Activated CD4-positive, alpha-beta T cell treated with anti-CD3 and anti-CD28 coated beads, Interleukin-2, amount 10 ng/mL, durations not matched to agents 24 days and 14 days (primary cell): ENCODE results near the gene POP4. TPM values are rescaled to one million over a fixed set of nuclear protein-coding genes. Genes with fewer than 3 reads are reported as not detected.
A peak's percentile ranks its signal among the peaks of the same experiment; 100 is the strongest.

ENCODE experiments used
- DNase-seq: peaks from one replicate; pipeline ENCODE4 v3.0.0; 2022
- H3K27ac Mint-ChIP-seq: one replicate; pipeline ENCODE4 v1.8.0; 2022; ENCODE audit warnings: mild to moderate bottlenecking, mixed read lengths
- H3K27me3 Mint-ChIP-seq: one replicate; pipeline ENCODE4 v1.8.0; 2022; ENCODE audit warnings: mixed read lengths
- H3K36me3 Mint-ChIP-seq: one replicate; pipeline ENCODE4 v1.8.0; 2022; ENCODE audit warnings: low read depth, mild to moderate bottlenecking, mixed read lengths
- H3K4me1 Mint-ChIP-seq: one replicate; pipeline ENCODE4 v1.8.0; 2021; ENCODE audit warnings: mixed read lengths
- H3K4me3 Mint-ChIP-seq: one replicate; pipeline ENCODE4 v1.8.0; 2022; ENCODE audit warnings: mild to moderate bottlenecking, moderate library complexity, mixed read lengths
- H3K9me3 Mint-ChIP-seq: one replicate; pipeline ENCODE4 v1.8.0; 2021; ENCODE audit warnings: mixed read lengths
- intact Hi-C: fragments of 100-400 bp; cut with micrococcal nuclease; formaldehyde crosslinking; loops from one replicate; pipeline ENCODE4 v1.15.1; 2023
- total RNA-seq: library from RNA; stranded (reverse); gene quantifications from 2 replicates; pipeline ENCODE4 v1.2.3, GENCODE V29; 2022

Gene POP4
- total RNA-seq, 1 donor from 2014 or later, result 121 TPM

DNA sequence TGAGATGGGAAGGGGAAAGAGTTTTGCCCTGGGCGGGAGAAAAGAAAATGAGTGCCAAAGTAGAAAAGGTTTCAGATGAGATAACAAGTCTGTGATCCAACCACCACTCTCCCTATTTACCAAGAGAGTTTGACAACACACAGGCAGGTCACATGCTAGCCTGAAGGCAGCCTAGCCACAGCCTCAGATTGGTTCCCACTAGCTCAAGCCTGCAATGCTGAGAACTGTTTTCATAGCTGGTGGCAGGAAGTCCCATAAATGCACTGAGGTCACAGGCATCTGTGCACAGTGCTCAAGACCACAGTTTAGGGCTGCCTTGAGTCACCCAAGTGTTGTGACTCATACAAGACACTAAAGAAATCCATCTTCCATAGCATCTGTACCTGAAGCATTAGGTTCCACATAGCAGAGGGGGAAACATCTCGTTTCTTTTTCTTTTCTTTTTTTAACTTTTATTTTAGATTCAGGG, 18.5 kb upstream of the POP4 start:
- DNase-seq, result peak; percentile 93
- intact Hi-C loops, result loop anchor here (1.0 to 10.0 kb wide), 4 partner anchors 11 to 247 kb away; partner anchors contain the start of genes POP4 and VSTM2B
- Mint-ChIP-seq H3K27ac (peak overlapping the region; percentile 78), H3K27me3 (peaks cover 21% of the 10 kb centered on the region), H3K4me3 (peak overlapping the region; percentile 39), H3K4me1 (peaks cover 29% of the 10 kb centered on the region), H3K9me3 (peaks cover 4% of the 10 kb centered on the region), H3K36me3 (peaks cover 3% of the 10 kb centered on the region)

GRCh38 chr19:29588095-29588494, 18.0 kb upstream of the POP4 start:
- Mint-ChIP-seq H3K27ac (peak overlapping the region; percentile 41), H3K36me3 (peaks cover 3% of the 10 kb centered on the region), H3K9me3 (peaks cover 4% of the 10 kb centered on the region), H3K27me3 (peaks cover 24% of the 10 kb centered on the region), H3K4me1 (peaks cover 27% of the 10 kb centered on the region), H3K4me3 (no peak overlapping the region)
- intact Hi-C loops, result loop anchor here (5.0 to 10.0 kb wide), 2 partner anchors 61 to 247 kb away; partner anchors contain the start of gene VSTM2B
- no peak for DNase-seq

GRCh38 chr19:29590278-29590677, 15.8 kb upstream of the POP4 start:
- Mint-ChIP-seq H3K36me3 (peaks cover 3% of the 10 kb centered on the region), H3K9me3 (peaks cover 4% of the 10 kb centered on the region), H3K4me1 (peaks cover 21% of the 10 kb centered on the region), H3K27me3 (peaks cover 36% of the 10 kb centered on the region), H3K4me3 (no peak overlapping the region), H3K27ac (no peak overlapping the region)
- intact Hi-C loops, result no loop called here
- DNase-seq, result no peak

DNA sequence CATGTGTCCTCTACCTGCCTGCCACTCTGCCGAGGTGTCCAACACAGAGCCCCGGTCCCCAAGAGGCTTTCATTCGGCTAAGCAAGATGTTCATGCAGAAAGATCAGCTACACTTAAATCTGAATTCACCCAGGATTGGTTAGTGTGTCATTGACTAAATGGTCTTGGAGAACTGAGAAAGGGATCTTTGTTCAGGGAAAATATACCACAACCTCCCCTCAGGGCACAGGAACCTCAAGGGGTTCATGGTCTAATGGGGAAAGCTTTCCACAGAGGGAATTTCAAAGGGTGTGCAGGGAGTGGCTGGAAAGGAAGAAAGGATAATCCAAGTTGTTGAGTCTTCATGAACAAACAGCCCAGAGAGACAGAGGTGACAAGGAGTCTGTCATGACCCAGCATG, 14.4 kb upstream of the POP4 start:
- intact Hi-C loops, result no loop called here
- no peak overlapping the region for H3K27ac Mint-ChIP-seq
- H3K36me3 Mint-ChIP-seq, result peaks cover 3% of the 10 kb centered on the region
- DNase-seq, result no peak
- H3K4me1 Mint-ChIP-seq, result peaks cover 14% of the 10 kb centered on the region
- peaks cover 4% of the 10 kb centered on the region for H3K9me3 Mint-ChIP-seq
- no peak overlapping the region for H3K4me3 Mint-ChIP-seq
- peaks cover 41% of the 10 kb centered on the region for H3K27me3 Mint-ChIP-seq

DNA sequence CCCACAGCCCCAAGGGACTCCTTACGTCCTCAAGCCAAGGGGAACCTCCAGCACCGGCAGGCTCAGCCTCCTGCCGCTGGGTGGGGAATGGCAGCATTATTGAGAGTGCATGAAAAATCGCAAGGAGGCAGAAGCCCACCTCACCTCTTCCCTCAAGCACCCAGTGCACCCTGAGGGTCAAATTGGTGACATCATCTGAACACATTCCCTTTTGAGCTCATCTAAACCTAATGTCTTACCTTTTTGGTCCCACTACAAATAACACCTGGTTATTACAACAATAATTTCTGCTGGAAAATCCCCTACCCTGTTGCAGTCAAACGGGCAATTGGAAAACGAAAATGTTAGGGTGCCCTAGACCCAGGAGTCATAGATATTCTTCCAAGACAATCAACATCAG, 12.2 kb upstream of the POP4 start:
- Mint-ChIP-seq H3K36me3 (peaks cover 3% of the 10 kb centered on the region), H3K27ac (no peak overlapping the region), H3K4me1 (peaks cover 4% of the 10 kb centered on the region), H3K4me3 (no peak overlapping the region), H3K27me3 (peaks cover 50% of the 10 kb centered on the region), H3K9me3 (peaks cover 4% of the 10 kb centered on the region)
- no peak for DNase-seq
- intact Hi-C loops, result no loop called here

DNA sequence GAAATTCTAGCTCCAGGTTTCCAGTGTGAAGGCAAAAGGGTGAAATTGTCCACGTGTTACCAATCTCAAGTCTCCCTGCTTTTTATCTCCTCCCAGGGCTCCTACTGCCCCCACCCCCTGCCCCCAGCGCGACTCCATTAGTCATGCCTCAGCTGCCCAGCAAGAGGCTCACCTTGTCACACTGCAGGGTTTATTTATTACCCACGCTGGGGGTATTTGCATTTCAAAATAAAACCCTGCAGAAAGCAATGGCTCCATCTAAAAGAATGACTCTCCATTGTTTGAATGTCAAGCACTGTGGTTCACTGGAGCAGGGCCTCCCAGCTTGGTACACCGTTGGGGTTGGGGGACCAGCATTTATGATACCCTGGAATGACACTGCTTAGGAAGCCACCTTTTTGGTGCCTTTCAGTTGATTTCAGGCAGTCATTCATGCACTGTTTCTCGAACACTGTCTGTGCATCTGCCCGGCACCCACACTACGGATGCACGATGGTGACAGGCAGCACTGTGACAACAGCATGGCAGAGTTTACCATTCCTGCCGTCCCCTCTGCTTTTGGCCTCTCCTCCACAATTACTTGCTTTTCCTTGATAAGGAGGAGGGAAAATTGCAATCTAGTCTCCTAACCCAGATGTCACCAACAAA, 9.9 kb upstream of the POP4 start:
- Mint-ChIP-seq H3K4me3 (no peak overlapping the region), H3K36me3 (no peaks in the 10 kb centered on the region), H3K27me3 (peaks cover 46% of the 10 kb centered on the region), H3K4me1 (peaks cover 2% of the 10 kb centered on the region), H3K9me3 (no peaks in the 10 kb centered on the region), H3K27ac (no peak overlapping the region)
- no peak for DNase-seq
- intact Hi-C loops, result loop anchor here (5.0 kb wide), 2 partner anchors 129 to 859 kb away; no protein-coding TSS in a partner anchor

DNA sequence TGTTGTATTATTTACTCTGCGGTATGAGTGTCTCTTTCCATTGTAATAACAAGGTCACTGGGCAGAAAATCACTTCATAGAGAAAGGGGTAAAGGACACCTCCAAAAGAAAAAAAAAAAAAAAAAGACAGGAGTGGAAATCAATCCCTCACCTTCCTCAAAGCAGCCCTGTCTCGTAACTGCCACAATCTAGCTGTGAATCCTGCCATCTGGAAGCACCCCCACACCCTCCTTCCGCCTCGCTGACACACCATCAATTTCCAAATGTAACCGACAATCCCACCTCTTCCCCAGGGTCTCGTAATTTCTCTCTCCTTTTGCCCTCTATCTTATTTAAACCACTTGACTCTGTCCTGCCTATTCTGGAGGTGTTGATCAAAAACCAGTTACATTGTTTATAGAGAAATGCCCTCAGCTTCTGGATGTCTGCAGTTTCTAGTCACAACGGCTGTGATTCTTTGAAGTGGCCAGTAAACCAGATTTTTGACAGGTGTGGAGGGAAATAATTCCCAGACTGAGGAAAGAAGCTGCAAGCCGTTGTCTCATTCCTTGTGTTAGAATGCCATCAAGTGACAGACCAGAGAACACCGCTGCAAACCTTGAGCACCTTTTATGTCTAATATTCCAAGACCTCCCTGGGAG, 9.1 kb upstream of the POP4 start:
- Mint-ChIP-seq H3K27me3 (peaks cover 38% of the 10 kb centered on the region), H3K36me3 (no peaks in the 10 kb centered on the region), H3K9me3 (no peaks in the 10 kb centered on the region), H3K27ac (no peak overlapping the region), H3K4me3 (no peak overlapping the region), H3K4me1 (peaks cover 2% of the 10 kb centered on the region)
- intact Hi-C loops, result loop anchor here (5.0 kb wide), 2 partner anchors 130 to 860 kb away; no protein-coding TSS in a partner anchor
- no peak for DNase-seq

- intact Hi-C loops, result loop anchor here (5.0 kb wide), 2 partner anchors 131 to 861 kb away; no protein-coding TSS in a partner anchor
- DNase-seq, result no peak
- Mint-ChIP-seq H3K27me3 (peaks cover 32% of the 10 kb centered on the region), H3K4me3 (no peak overlapping the region), H3K4me1 (peaks cover 2% of the 10 kb centered on the region), H3K27ac (no peak overlapping the region), H3K9me3 (no peaks in the 10 kb centered on the region), H3K36me3 (no peaks in the 10 kb centered on the region)
Observed at GRCh38 chr19:29598036-29598435, 8.0 kb upstream of the POP4 start.

- H3K4me1 Mint-ChIP-seq, result peaks cover 2% of the 10 kb centered on the region
- H3K36me3 Mint-ChIP-seq, result no peaks in the 10 kb centered on the region
- intact Hi-C loops, result loop anchor here (5.0 kb wide), 2 partner anchors 131 to 861 kb away; no protein-coding TSS in a partner anchor
- no peaks in the 10 kb centered on the region for H3K9me3 Mint-ChIP-seq
- peaks cover 31% of the 10 kb centered on the region for H3K27me3 Mint-ChIP-seq
- no peak overlapping the region for H3K4me3 Mint-ChIP-seq
- H3K27ac Mint-ChIP-seq, result no peak overlapping the region
- DNase-seq, result no peak
Observed at GRCh38 chr19:29598496-29598895, 7.6 kb upstream of the POP4 start.

DNA sequence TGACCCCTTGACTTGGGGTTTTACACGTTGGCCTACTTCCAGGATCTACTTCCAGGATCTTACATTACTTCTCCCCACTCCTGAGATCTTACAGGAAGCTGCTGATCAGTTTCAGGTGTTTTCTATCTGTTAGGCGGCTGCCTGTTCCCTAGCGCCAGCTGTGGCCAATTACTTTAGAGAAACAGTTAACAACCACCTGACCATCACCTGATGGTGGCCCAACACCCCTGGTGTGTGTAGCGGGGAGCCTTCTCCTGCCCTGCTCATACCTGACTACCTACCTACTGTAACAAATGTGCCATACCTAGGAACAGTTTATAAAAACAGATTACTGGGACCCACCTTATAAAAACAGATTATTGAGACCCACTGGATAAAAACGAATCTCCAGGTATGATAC, 2.8 kb upstream of the POP4 start:
- Mint-ChIP-seq H3K4me3 (no peak overlapping the region), H3K9me3 (no peaks in the 10 kb centered on the region), H3K27ac (no peak overlapping the region), H3K36me3 (peaks cover 4% of the 10 kb centered on the region), H3K4me1 (peaks cover 13% of the 10 kb centered on the region), H3K27me3 (peaks cover 6% of the 10 kb centered on the region)
- intact Hi-C loops, result loop anchor here (10.0 kb wide), 2 partner anchors 241 to 341 kb away; partner anchors contain the start of gene URI1
- DNase-seq, result no peak

- H3K27ac Mint-ChIP-seq, result peak overlapping the region; percentile 100
- intact Hi-C loops, result loop anchor here (1.0 to 10.0 kb wide), 5 partner anchors 19 to 394 kb away; partner anchors contain the start of genes UQCRFS1 and URI1
- H3K9me3 Mint-ChIP-seq, result no peaks in the 10 kb centered on the region
- peaks cover 2% of the 10 kb centered on the region for H3K27me3 Mint-ChIP-seq
- peaks cover 23% of the 10 kb centered on the region for H3K36me3 Mint-ChIP-seq
- no peak for DNase-seq
- H3K4me1 Mint-ChIP-seq, result peaks cover 24% of the 10 kb centered on the region
- peak overlapping the region; percentile 99 for H3K4me3 Mint-ChIP-seq
Observed at GRCh38 chr19:29606420-29606747, 301 bp downstream of the POP4 start.

DNA sequence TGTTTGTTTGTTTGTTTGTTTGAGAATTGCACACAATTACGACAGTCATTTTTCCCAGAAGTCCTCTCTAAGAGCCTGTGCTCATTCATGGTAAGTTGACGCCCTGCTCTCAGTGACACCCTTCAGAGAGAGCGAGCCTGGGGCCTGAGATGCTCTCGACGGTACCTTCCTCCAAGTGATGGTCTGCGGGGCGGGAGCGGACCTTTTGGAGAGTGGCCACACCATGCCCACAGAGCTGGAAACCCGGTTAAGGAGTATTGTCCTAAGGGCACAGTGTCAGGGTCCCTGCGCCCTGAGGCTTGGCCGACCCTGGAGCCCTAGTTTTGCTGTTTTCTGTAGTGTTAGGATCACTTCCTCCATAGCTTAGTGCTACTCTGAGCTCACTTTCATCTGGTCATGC, 3.6 kb downstream of the POP4 start:
- no peak for DNase-seq
- Mint-ChIP-seq H3K36me3 (peaks cover 45% of the 10 kb centered on the region), H3K27ac (no peak overlapping the region), H3K4me3 (no peak overlapping the region), H3K9me3 (no peaks in the 10 kb centered on the region), H3K4me1 (peaks cover 24% of the 10 kb centered on the region), H3K27me3 (peaks cover 2% of the 10 kb centered on the region)
- intact Hi-C loops, result loop anchor here (1.0 to 10.0 kb wide), 6 partner anchors 59 to 397 kb away; partner anchors contain the start of genes UQCRFS1 and URI1

- intact Hi-C loops, result loop anchor here (1.0 kb wide), 3 partner anchors 58 to 106 kb away; no protein-coding TSS in a partner anchor
- Mint-ChIP-seq H3K27me3 (peaks cover 2% of the 10 kb centered on the region), H3K27ac (no peak overlapping the region), H3K4me3 (no peak overlapping the region), H3K36me3 (peaks cover 49% of the 10 kb centered on the region), H3K4me1 (peaks cover 22% of the 10 kb centered on the region), H3K9me3 (no peaks in the 10 kb centered on the region)
- DNase-seq, result no peak
Observed at GRCh38 chr19:29610213-29610573, 4.1 kb downstream of the POP4 start.
